NB4 (cell line): ENCODE data around the gene TRMT2A.

Experiments used
- DNase-seq: peaks from one replicate; pipeline ENCODE4 v3.0.0; 2010; ENCODE audit warnings: low read depth
- H3K4me3 ChIP-seq: one replicate; pipeline ENCODE4 v1.5.1; 2011; ENCODE audit warnings: mild to moderate bottlenecking, low read depth, low read length, moderate library complexity
- MYC ChIP-seq: IDR thresholded peaks from 2 replicates; pipeline ENCODE4 v1.6.1; 2011; ENCODE audit warnings: low read depth, low read length
- POLR2A ChIP-seq: IDR thresholded peaks from 2 replicates; pipeline ENCODE4 v1.6.1; 2011; ENCODE audit warnings: mild to moderate bottlenecking; ENCODE audit not compliant: insufficient read length; ENCODE audit errors: extremely low read depth
- TF ChIP-seq, protein P1 (sequence below): IDR thresholded peaks from one replicate; pipeline ENCODE4 v1.5.1; 2012; ENCODE audit warnings: low read depth, low read length
- TF ChIP-seq, protein P2 (sequence below): IDR thresholded peaks from 2 replicates; pipeline ENCODE4 v1.6.1; 2011; ENCODE audit warnings: low read depth, low read length

TRMT2A gene, protein sequence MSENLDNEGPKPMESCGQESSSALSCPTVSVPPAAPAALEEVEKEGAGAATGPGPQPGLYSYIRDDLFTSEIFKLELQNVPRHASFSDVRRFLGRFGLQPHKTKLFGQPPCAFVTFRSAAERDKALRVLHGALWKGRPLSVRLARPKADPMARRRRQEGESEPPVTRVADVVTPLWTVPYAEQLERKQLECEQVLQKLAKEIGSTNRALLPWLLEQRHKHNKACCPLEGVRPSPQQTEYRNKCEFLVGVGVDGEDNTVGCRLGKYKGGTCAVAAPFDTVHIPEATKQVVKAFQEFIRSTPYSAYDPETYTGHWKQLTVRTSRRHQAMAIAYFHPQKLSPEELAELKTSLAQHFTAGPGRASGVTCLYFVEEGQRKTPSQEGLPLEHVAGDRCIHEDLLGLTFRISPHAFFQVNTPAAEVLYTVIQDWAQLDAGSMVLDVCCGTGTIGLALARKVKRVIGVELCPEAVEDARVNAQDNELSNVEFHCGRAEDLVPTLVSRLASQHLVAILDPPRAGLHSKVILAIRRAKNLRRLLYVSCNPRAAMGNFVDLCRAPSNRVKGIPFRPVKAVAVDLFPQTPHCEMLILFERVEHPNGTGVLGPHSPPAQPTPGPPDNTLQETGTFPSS

DNA sequence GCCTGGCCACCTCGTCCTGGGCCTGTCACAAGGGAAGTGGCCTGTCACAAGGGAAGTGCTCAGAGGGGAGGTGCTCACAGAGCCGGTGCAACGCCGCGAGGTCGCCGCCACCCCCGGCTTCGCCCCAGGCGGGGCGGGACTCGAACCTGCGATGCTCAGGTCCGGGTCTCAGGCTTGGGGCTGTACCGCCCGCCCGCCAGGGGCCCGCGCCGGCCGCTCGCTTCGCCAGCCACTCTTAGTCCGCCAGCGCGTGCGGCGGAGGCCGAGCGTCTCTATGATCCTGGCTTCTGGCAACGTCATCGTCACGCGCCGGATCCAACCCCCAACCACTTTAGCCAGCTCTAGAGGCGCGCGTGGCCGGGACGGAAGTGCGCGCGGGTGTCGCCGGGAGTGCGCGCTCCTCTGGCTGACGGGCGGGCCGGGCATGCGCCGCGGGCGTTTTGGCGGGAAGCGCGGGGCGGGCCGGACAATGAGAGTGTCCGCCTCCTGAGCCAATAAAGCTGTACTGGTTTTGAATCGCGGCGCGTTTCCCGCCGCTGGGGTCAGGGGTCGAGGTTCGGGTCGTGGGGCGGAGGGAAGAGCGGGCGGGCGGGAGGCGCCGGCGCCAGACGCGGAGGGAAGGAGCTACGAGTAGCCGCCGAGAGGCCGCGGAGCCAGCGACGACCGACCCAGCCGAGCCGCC lies at the start of gene TRMT2A:
Gene TRMT2A, minus strand, starts transcription at position 276 of the 682 bp plus-strand sequence. CDS start 320 bp downstream, outside the sequence.
- peak within 1 kb of the TSS; percentile 99 for H3K4me3 ChIP-seq
- DNase-seq: peak; percentile 99
- TF ChIP-seq MYC: peak; percentile 92
- TF ChIP-seq, protein P1, sequence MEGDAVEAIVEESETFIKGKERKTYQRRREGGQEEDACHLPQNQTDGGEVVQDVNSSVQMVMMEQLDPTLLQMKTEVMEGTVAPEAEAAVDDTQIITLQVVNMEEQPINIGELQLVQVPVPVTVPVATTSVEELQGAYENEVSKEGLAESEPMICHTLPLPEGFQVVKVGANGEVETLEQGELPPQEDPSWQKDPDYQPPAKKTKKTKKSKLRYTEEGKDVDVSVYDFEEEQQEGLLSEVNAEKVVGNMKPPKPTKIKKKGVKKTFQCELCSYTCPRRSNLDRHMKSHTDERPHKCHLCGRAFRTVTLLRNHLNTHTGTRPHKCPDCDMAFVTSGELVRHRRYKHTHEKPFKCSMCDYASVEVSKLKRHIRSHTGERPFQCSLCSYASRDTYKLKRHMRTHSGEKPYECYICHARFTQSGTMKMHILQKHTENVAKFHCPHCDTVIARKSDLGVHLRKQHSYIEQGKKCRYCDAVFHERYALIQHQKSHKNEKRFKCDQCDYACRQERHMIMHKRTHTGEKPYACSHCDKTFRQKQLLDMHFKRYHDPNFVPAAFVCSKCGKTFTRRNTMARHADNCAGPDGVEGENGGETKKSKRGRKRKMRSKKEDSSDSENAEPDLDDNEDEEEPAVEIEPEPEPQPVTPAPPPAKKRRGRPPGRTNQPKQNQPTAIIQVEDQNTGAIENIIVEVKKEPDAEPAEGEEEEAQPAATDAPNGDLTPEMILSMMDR: no peak
- TF ChIP-seq, protein P2, sequence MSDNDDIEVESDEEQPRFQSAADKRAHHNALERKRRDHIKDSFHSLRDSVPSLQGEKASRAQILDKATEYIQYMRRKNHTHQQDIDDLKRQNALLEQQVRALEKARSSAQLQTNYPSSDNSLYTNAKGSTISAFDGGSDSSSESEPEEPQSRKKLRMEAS: peak; percentile 61; the same call in 1 of the 2 replicates

DNA sequence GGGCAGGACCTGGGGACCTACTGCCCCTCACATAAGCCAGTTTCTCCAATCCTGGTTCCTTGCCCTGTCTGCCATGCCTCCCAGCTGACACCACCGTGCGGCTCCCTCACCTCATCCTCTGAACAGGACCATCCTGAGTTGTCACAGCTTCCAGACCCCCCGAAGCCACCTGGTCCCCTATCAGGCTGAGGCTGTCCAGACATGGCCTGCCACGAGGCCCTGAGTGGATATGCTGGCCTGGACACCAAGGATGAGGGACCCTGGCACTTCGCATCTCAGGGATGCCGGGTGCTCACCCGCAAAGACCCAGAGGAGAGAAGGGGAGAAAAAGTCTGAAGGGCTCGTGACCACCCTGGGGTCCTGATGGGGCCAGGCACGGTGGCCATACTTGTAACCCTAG lies 49.7 kb upstream of the TRMT2A start:
- DNase-seq: no peak
- no peak overlapping the region for H3K4me3 ChIP-seq
- no peak for TF ChIP-seq MYC
- TF ChIP-seq POLR2A: no peak
- TF ChIP-seq, protein P1: no peak
- TF ChIP-seq, protein P2: no peak

DNA sequence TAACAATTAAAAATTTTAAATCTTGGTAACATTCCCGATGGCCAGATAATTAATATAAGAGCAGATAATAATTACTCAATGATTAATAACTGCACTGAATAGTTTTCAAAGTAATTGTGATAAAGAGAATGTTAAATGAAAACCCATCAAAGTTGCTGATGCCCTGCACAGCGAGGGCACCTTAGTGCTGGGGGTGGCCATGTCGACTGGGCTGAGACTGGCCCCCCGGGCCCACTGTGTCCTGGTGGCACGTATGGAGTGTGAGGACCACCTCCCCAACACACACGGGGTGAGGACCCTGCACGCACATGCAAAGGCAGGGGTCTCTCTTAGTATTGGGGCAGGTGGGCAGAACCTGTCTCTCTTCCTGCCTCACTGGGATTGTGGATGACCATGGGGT lies 48.9 kb upstream of the TRMT2A start:
- H3K4me3 ChIP-seq: no peak overlapping the region
- TF ChIP-seq, protein P1: no peak
- TF ChIP-seq MYC (no peak), POLR2A (no peak)
- TF ChIP-seq, protein P2: no peak
- no peak for DNase-seq

DNA sequence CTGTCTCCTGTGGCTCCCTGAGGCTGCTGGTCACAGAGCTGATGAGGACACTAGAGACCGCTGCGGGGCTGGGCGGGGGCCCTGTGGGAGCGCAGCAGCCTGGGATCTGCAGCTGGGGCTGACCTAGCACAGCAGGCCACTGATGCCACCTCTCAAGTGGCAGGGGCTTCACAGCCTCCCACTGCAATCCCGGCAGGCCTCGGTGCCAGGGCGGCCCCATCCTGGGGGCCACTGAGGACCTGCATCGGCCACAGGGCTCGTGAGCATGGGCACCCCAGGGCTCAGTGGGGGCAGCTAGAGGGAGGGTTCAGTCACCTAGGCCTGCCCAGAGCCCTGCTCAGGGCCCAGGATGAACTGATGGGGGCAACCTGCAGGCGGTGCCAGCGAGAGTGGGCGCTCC lies 48.4 kb upstream of the TRMT2A start:
- no peak overlapping the region for H3K4me3 ChIP-seq
- no peak for DNase-seq
- TF ChIP-seq, protein P1: no peak
- TF ChIP-seq, protein P2: no peak
- TF ChIP-seq POLR2A: no peak
- TF ChIP-seq MYC: no peak

DNA sequence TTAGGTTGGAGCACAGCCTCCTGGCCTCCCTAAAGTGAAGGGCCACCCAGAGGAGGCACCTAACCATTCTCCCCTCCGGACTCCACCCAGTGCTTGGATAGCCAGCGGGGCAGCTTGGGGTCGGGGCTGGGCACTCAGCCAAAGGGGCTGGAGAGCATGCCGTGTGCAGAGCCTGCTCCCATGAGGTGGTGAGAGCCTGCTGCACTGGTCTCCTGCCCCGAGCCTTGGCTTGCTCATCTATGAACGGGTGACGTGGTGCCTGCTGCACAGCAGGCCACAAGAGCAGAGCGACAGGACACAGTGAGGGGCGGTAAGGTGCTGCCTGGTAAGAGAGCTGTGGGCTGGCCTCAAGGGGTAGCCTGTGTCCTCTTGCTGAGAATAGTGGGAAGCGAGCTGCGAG lies 47.8 kb upstream of the TRMT2A start:
- DNase-seq: no peak
- no peak overlapping the region for H3K4me3 ChIP-seq
- no peak for TF ChIP-seq POLR2A
- TF ChIP-seq MYC: no peak
- TF ChIP-seq, protein P1: no peak
- TF ChIP-seq, protein P2: no peak
